ENCODE data around the gene KRTAP5-7.

KRTAP5-7 gene

DNA sequence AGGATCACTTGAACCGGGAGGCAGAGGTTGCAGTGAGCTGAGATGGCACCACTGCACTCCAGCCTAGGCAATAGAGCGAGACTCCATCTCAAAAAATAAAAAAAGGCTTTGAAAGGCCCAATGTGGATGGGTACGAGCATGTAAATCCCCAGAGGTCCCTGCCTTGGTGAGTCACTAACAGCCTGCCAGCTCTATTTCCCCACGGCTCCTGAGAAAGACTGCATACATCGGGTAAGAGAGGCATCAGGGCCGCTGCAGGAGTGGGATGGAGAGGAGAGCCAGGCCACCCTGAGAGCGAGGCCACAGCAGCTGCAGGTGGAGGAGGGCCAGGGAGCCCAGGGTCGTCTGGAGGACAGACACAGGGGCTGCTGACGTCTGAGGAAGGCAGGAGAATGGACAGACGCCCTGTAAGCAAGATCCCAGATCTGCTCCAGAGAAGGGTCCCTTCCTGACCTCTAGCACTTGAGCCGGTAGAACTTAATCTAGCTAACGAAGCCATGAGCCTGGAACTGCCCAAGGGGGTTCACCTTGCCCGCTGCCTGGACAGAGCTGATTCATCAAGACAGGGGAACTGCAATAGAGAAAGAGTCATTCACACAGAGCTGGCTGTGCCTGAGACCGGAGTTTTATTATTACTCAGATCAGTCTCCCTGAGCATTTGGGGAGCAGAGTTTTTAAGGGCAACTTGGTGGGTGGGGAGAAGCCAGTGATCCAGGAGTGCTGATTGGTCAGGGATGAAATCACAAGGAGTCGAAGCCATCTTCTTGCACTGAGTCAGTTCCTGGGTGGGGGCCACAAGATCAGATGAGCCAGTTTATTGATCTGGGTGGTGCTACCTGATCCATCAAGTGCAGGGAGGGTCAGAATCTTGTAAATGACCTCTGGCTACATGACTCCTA lies 16.1 kb downstream of the KRTAP5-7 start:
- DNase-seq (ENCODE audit: low read depth), result no peak
- H3K4me3 ChIP-seq (ENCODE audit: low read depth, low read length), result no peak overlapping the region
- TF ChIP-seq, protein P1, sequence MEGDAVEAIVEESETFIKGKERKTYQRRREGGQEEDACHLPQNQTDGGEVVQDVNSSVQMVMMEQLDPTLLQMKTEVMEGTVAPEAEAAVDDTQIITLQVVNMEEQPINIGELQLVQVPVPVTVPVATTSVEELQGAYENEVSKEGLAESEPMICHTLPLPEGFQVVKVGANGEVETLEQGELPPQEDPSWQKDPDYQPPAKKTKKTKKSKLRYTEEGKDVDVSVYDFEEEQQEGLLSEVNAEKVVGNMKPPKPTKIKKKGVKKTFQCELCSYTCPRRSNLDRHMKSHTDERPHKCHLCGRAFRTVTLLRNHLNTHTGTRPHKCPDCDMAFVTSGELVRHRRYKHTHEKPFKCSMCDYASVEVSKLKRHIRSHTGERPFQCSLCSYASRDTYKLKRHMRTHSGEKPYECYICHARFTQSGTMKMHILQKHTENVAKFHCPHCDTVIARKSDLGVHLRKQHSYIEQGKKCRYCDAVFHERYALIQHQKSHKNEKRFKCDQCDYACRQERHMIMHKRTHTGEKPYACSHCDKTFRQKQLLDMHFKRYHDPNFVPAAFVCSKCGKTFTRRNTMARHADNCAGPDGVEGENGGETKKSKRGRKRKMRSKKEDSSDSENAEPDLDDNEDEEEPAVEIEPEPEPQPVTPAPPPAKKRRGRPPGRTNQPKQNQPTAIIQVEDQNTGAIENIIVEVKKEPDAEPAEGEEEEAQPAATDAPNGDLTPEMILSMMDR (conservative IDR thresholded peaks at IDR 0.05; ENCODE audit: low read depth, low read length), result no peak

DNA sequence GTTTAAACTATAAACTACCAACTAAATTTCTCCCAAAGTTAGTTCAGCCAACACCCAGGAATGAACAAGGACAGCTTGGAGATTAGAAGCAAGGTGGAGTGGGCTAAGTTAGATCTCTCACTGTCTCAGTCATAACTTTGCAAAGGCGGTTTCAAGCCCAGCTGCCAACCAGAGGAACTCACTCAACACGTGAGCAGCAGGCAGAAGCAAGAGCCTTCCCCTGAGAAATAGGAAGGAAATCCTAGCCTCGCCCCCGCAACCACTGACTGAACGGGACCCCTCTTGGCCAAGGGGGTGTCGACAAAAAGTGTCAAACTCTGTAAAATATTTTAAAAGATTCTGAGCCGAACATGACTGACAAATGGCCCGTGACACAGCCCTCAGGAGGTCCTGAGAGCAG lies 16.8 kb downstream of the KRTAP5-7 start:
- H3K4me3 ChIP-seq (ENCODE audit: low read depth, low read length), result no peak overlapping the region
- TF ChIP-seq, protein P1 (conservative IDR thresholded peaks at IDR 0.05; ENCODE audit: low read depth, low read length), result no peak
- no peak for DNase-seq (ENCODE audit: low read depth)

DNA sequence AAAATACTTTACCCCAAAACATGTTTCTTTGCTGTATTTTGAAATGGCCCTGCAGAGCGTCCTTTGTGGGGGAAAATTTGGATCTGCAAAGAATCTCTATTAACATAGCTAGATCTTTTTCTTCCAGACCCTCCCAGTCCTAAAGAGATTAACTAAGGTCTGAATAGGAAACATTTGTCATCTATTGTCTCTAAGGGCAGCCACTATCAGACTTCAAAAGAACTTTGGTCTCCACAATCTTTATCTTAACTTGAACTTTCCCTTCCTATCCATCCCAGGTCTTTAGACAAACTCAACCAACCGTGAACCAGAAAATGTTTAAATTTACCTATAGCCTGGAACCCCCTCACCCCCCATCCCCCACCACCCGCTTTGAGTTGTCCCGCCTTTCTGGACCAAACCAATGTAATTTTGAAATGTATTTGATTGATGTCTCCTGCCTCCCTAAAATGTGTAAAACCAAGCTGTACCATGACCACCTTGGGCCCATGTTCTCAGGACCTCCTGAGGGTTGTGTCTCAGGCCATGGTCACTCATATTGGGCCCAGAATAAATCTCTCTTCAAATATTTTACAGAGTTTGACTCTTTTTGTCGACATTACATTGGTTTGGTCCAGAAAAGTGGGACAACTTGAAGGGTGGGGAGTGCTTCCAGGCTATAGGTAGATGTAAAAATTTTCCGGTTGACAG lies 17.6 kb downstream of the KRTAP5-7 start:
- no peak overlapping the region for H3K4me3 ChIP-seq (ENCODE audit: low read depth, low read length)
- TF ChIP-seq, protein P1 (conservative IDR thresholded peaks at IDR 0.05; ENCODE audit: low read depth, low read length), result no peak
- no peak for DNase-seq (ENCODE audit: low read depth)

DNA sequence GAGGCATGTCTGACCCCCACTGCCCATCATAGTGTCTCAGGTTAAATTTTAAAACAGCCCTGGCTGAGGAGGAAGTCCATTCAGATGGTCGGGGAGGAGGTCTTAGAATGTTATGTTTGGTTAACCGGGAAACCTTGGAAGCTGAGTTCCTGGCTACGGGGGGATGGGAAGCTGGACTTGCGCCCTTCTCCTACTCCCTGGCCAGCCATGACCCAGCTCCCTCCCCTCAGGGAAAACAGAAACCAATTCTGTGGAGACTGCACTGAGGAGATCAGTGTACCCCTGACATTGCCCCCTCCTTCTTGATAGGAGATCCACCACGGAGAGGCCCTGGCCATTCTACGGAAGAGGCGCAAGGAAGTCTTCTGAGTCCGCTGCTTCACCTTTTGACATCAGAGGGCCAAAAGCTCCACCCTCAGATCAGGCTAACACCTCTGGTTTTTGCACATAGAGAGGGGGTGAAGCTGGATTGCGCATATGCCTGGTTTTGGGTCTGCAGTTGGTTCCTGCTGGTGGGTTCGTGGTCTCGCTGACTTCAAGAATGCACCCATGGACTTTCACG lies 18.4 kb downstream of the KRTAP5-7 start:
- TF ChIP-seq, protein P1 (conservative IDR thresholded peaks at IDR 0.05; ENCODE audit: low read depth, low read length), result no peak
- DNase-seq (ENCODE audit: low read depth), result no peak
- no peak overlapping the region for H3K4me3 ChIP-seq (ENCODE audit: low read depth, low read length)

DNA sequence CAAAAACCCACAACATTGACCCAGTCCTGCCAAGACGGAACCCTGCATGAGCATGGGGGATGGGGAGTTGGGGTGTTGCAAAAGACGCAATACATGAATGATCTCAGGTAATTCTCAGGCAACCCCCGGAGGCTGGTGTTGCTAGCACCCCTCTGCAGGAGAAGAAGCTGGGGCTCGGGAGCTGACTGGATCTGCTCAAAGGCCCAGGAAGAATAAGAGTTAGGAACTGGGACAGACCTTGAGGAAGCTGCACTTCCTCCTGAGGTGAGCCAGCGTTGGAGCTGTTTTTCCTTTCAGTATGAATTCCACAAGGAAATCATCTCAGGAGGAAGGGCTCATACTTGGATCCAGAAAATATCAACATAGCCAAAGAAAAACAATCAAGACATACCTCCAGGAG lies 21.1 kb downstream of the KRTAP5-7 start, which contains the start of gene KRTAP5-9:
KRTAP5-9 (plus strand) TSS at position 301 of the 400 bp plus-strand sequence. CDS start 238 bp downstream, outside the sequence.
- DNase-seq (ENCODE audit: low read depth), result no peak
- no peak within 1 kb of the TSS for H3K4me3 ChIP-seq (ENCODE audit: low read depth, low read length)
- TF ChIP-seq, protein P1 (conservative IDR thresholded peaks at IDR 0.05; ENCODE audit: low read depth, low read length), result no peak

DNA sequence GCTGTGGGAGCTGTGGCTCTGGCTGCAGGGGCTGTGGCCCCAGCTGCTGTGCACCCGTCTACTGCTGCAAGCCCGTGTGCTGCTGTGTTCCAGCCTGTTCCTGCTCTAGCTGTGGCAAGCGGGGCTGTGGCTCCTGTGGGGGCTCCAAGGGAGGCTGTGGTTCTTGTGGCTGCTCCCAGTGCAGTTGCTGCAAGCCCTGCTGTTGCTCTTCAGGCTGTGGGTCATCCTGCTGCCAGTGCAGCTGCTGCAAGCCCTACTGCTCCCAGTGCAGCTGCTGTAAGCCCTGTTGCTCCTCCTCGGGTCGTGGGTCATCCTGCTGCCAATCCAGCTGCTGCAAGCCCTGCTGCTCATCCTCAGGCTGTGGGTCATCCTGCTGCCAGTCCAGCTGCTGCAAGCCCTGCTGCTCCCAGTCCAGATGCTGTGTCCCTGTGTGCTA lies 21.7 kb downstream of the KRTAP5-7 start:
- no peak overlapping the region for H3K4me3 ChIP-seq (ENCODE audit: low read depth, low read length)
- no peak for DNase-seq (ENCODE audit: low read depth)
- TF ChIP-seq, protein P1 (conservative IDR thresholded peaks at IDR 0.05; ENCODE audit: low read depth, low read length), result no peak
